Type B pancreatic cell (in vitro differentiated cells): Measurements from ENCODE around the gene CAPN14. TPM values are rescaled to one million over a fixed set of nuclear protein-coding genes. Genes with fewer than 3 reads are reported as not detected.

ENCODE experiments used
- DNase-seq: peaks from one replicate; pipeline ENCODE4 v3.0.0; 2021; ENCODE audit warnings: mixed read lengths; ENCODE audit not compliant: unreplicated experiment; ENCODE audit errors: extremely low spot score
- H3K27ac Mint-ChIP-seq: 2 replicates; pipeline ENCODE4 v1.8.0; 2021; ENCODE audit warnings: mild to moderate bottlenecking, mixed read lengths
- H3K27me3 Mint-ChIP-seq: 2 replicates; pipeline ENCODE4 v1.8.0; 2021; ENCODE audit warnings: mixed read lengths
- H3K36me3 Mint-ChIP-seq: 2 replicates; pipeline ENCODE4 v1.8.0; 2021; ENCODE audit warnings: mixed read lengths
- H3K4me1 Mint-ChIP-seq: one replicate; pipeline ENCODE4 v1.8.0; 2021; ENCODE audit warnings: mixed read lengths; ENCODE audit not compliant: unreplicated experiment
- H3K4me3 Mint-ChIP-seq: 2 replicates; pipeline ENCODE4 v1.8.0; 2021; ENCODE audit warnings: mild to moderate bottlenecking, mixed read lengths
- H3K9me3 Mint-ChIP-seq: 2 replicates; pipeline ENCODE4 v1.8.0; 2021; ENCODE audit warnings: mixed read lengths
- CTCF ChIP-seq: fragments of 200-600 bp; sonication (generic); conservative IDR thresholded peaks from 2 replicates; pipeline ENCODE4 v1.5.0; 2021; ENCODE audit warnings: antibody characterized with exemption, mild to moderate bottlenecking
- total RNA-seq: library from RNA; stranded (reverse); gene quantifications from 2 replicates; pipeline ENCODE4 v1.2.1, GENCODE V29; 2021; ENCODE audit warnings: low replicate concordance

CAPN14 gene
- total RNA-seq, 1 donor from 2014 or later = 0.39 TPM

DNA sequence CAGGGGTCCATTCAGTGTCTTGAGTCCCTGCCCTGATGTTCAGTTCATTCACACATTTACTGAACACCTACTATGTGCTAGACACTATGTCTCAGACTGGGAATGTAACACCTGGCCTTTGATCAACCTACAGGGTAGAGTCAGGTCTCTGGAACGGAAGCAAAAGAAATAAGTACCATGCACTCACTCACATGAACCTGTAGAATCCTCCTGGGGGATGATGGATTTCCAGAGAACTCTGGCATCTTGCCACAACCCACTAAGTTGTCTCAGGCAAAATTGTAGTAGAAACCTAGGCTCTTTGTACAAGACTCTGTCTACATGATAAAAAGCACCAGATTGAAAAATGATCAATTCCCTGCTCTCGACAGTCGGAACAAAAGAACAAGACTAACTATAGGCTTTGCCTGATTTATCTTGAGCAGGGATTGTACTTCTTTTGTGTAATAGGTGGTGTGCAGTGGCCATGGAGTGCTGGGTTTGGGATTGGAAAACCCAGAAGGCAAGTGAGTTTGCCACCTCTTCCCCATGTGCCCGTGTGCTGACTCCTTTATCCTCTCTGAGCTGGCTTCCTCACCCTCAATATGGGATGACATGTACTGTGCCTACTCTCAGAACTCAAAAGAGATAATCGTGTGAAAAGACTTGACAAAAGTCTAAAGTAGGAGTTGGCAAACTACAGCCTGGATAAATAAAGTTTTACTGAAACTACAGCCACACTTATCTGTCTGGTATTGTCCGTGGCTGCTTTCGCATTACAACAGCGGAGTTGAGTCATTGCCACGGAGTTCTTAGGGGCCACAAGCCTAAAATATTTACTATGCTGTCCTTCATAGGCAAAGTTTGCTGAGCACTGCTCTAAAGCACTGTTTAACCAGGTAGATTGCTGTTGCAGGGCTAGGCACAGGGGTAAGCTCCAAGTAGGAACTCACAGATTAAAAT lies 4.4 kb downstream of the CAPN14 start:
- peaks cover 15% of the 10 kb centered on the region for H3K27me3 Mint-ChIP-seq
- peaks cover 8% of the 10 kb centered on the region for H3K4me1 Mint-ChIP-seq
- no peaks in the 10 kb centered on the region for H3K9me3 Mint-ChIP-seq
- DNase-seq = no peak
- H3K4me3 Mint-ChIP-seq = no peak overlapping the region
- H3K27ac Mint-ChIP-seq = peak overlapping the region; percentile 66
- no peaks in the 10 kb centered on the region for H3K36me3 Mint-ChIP-seq
- no peak for TF ChIP-seq CTCF

GRCh38 chr2:31208240-31208639 lies 9.1 kb downstream of the CAPN14 start:
- no peak for TF ChIP-seq CTCF

GRCh38 chr2:31207790-31208189 lies 9.5 kb downstream of the CAPN14 start:
- Mint-ChIP-seq H3K4me1 (peaks cover 3% of the 10 kb centered on the region), H3K27me3 (peaks cover 18% of the 10 kb centered on the region), H3K4me3 (no peak overlapping the region), H3K27ac (peak overlapping the region; percentile 48), H3K9me3 (no peaks in the 10 kb centered on the region), H3K36me3 (no peaks in the 10 kb centered on the region)
- TF ChIP-seq CTCF = no peak
- DNase-seq = no peak

More at GRCh38 chr2:31208240-31208639, 9.1 kb downstream of the CAPN14 start:
- no peak for DNase-seq
- peak overlapping the region; percentile 48 for H3K27ac Mint-ChIP-seq
- peak overlapping the region; percentile 45 for H3K4me3 Mint-ChIP-seq
- H3K36me3 Mint-ChIP-seq = no peaks in the 10 kb centered on the region
- H3K4me1 Mint-ChIP-seq = peaks cover 8% of the 10 kb centered on the region
- peaks cover 13% of the 10 kb centered on the region for H3K27me3 Mint-ChIP-seq
- H3K9me3 Mint-ChIP-seq = no peaks in the 10 kb centered on the region

GRCh38 chr2:31205613-31206012 lies 11.7 kb downstream of the CAPN14 start:
- TF ChIP-seq CTCF = no peak
- DNase-seq = no peak
- Mint-ChIP-seq H3K9me3 (no peaks in the 10 kb centered on the region), H3K27ac (no peak overlapping the region), H3K4me3 (no peak overlapping the region), H3K4me1 (no peaks in the 10 kb centered on the region), H3K27me3 (peaks cover 31% of the 10 kb centered on the region), H3K36me3 (no peaks in the 10 kb centered on the region)

DNA sequence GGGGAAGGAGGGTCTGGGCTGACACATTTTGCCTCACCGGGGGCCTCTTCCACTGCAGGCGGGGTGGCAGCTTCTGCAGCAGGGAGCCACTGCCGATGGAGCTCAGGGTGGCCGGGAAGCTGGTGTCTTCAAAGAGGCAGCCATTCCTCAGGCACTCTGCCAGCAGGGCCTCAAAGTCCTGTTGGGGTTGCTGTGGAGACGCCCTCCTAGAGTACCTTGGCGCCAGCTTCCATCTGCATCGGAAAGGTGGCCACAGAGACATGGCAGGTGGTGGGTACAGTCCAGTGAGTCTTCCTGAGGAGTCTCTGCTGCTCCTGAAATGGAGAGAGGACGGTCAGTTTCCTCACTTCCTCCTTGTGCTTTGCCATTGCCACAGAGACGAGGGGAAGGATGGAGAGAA lies 12.1 kb downstream of the CAPN14 start:
- no peaks in the 10 kb centered on the region for H3K36me3 Mint-ChIP-seq
- no peak overlapping the region for H3K4me3 Mint-ChIP-seq
- no peak for TF ChIP-seq CTCF
- no peak overlapping the region for H3K27ac Mint-ChIP-seq
- no peak for DNase-seq
- no peaks in the 10 kb centered on the region for H3K4me1 Mint-ChIP-seq
- H3K9me3 Mint-ChIP-seq = no peaks in the 10 kb centered on the region
- peaks cover 31% of the 10 kb centered on the region for H3K27me3 Mint-ChIP-seq
